ENCODE results near the gene LBX1. TPM values are rescaled to one million over a fixed set of nuclear protein-coding genes. Genes with fewer than 3 reads are reported as not detected.
A peak's percentile ranks its signal among the peaks of the same experiment; 100 is the strongest.

The LBX1 gene
- total and polyA plus RNA-seq, 2 of the 4 experiments (the other 2 are of a cell fraction): not detected

DNA sequence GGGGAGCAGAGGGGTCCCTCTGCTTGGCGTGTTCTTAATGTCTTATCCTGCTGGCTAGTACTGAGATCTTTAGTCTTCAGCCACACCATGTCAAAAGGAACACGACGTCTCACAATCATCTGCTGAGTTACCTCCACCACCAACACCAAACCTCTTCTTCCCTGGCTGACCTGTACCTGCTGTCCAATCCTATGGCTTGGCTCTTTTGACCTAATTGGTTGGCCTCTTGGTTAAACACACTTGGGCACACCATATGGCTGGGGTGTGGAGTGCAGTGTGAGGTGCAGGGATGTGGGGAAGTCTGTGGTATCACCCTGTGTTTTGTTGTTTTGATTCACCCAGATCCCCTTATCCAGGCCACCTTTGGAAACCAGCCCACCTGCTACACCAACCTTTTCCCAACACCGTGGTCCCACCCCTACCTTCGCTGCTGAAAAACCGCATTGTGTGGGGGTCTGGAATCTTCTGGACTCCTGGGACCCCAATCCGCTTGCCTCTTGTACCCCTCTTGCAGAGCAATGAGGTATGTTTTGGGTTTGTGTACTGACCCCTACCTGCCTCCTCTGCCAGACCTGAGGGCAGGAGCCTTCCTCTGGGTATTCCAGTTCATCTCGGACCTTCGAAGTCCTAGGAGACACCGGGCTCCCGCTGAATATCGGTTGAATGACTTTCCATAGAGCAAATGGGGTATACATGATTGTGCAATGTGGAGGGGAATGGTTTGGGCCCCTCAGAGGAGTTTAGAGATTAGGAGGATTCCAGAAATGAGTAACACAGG lies 2.8 kb upstream of the LBX1 start:
- H3K4me3 ChIP-seq (ENCODE audit: insufficient read depth, low read depth, low read length): no peak overlapping the region
- no peak overlapping the region for H4K8ac ChIP-seq (ENCODE audit: low read depth in 2 of 2, low read length in 2 of 2)
- H3K23ac ChIP-seq (ENCODE audit: low read depth, low read length): no peak overlapping the region
- dilution Hi-C loops (cut with HindIII; ENCODE audit: low sequenced_read_pairs, unreplicated experiment): no loop called here
- H3K27ac ChIP-seq (ENCODE audit: insufficient read depth, low read length): no peak overlapping the region
- H4K5ac ChIP-seq (ENCODE audit: low read depth, low read length): no peak overlapping the region
- H3K4me1 ChIP-seq (ENCODE audit: control insufficient read depth, insufficient read depth, low read length): peaks cover 5% of the 10 kb centered on the region; the same call in 1 of the 2 replicates
- H3K56ac ChIP-seq (ENCODE audit: extremely low read depth, insufficient read depth, low read length): no peak overlapping the region
- H3K9me1 ChIP-seq (ENCODE audit: insufficient read depth, low read length): no peaks in the 10 kb centered on the region; the same call in 1 of the 2 replicates
- H4K20me1 ChIP-seq (ENCODE audit: insufficient read depth, low read length): peaks cover 10% of the 10 kb centered on the region
- H3K79me1 ChIP-seq (ENCODE audit: low read depth in 1 of 2, low read length in 2 of 2): no peaks in the 10 kb centered on the region
- H3K36me3 ChIP-seq (ENCODE audit: control insufficient read depth, insufficient read depth, low read length): no peaks in the 10 kb centered on the region
- H2BK5ac ChIP-seq (ENCODE audit: low read depth, low read length, poor library complexity, severe bottlenecking): no peak overlapping the region
- H2BK120ac ChIP-seq (ENCODE audit: low read depth, low read length): no peak overlapping the region
- in situ Hi-C loops (cut with MboI; ENCODE audit: low sequenced_read_pairs): no loop called here
- DNase-seq: no peak
- WGBS, 2 experiments (ENCODE audit: extremely low coverage in 2 of 2, insufficient read length in 1 of 2): 20% methylated on average over 2 of the region's 12 CpGs; no CpG with 5 or more reads in 1 of the 2 experiments
- H4K91ac ChIP-seq (ENCODE audit: insufficient read depth, low read depth, low read length): no peak overlapping the region
- no peak for ATAC-seq (ENCODE audit: low read depth)
- no peak overlapping the region for H3K4me2 ChIP-seq (ENCODE audit: low read depth, low read length)
- CTCF ChIA-PET: no interaction called here
- no peak overlapping the region for H3K14ac ChIP-seq (replicated peaks; ENCODE audit: low read depth, low read length)
- POLR2A ChIA-PET (ENCODE audit: unreplicated experiment): no interaction called here
- no peak overlapping the region for H2BK15ac ChIP-seq (ENCODE audit: low read depth, low read length)
- no peak overlapping the region for H2BK20ac ChIP-seq (ENCODE audit: low read depth, low read length)
- no peak overlapping the region for H2AK9ac ChIP-seq (replicated peaks; ENCODE audit: low read depth, low read length, poor library complexity)
- no peak overlapping the region for H2AFZ ChIP-seq (replicated peaks; ENCODE audit: low read length, poor library complexity)
- H3K4ac ChIP-seq (ENCODE audit: low read depth, low read length): no peak overlapping the region
- no peak overlapping the region for H3K18ac ChIP-seq (ENCODE audit: low read depth, low read length)
- H3K27me3 ChIP-seq (ENCODE audit: control insufficient read depth, insufficient read depth, low read length): peaks cover 96% of the 10 kb centered on the region
- BruUV-seq (replicated peaks): no TSS peak
- peaks cover 10% of the 10 kb centered on the region for H3K9me3 ChIP-seq (ENCODE audit: control insufficient read depth, insufficient read depth, low read length)
- no peak overlapping the region for H3K9ac ChIP-seq (ENCODE audit: low read depth, low read length)
- intact Hi-C loops (cut with micrococcal nuclease): no loop called here
- no peak overlapping the region for H2AK5ac ChIP-seq (ENCODE audit: low read depth, low read length)
- peak; percentile 49; the same call in 1 of the 2 replicates for TF ChIP-seq CEBPB (IDR thresholded peaks at IDR 0.05; ENCODE audit: low read depth, low read length)
- no peak for TF ChIP-seq SMC3 (IDR thresholded peaks at IDR 0.05; ENCODE audit: low read depth, low read length)

All from IMR-90 (cell line).